HCT116 (cell line): ENCODE results near the gene CAMK1D. TPM values are rescaled to one million over a fixed set of nuclear protein-coding genes. Genes with fewer than 3 reads are reported as not detected.

ENCODE experiments used
- ATAC-seq: fragments of 200-7000 bp; cut with Tn5 transposase; 2 replicates; pipeline ENCODE4 v1.9.1; 2020; ENCODE audit warnings: mild to moderate bottlenecking, moderate library complexity
- BruUV-seq: library from RNA; stranded (reverse); fragments of 400-500 nt; replicated peaks from 2 replicates; lab custom pipeline; 2021; lab: Mats Ljungman, UMichigan
- CTCF ChIA-PET: fragments of 300-600 bp; sonication (Branson Sonifier 250); formaldehyde crosslinking; loops from one replicate; lab custom pipeline; 2021; ENCODE audit warnings: antibody characterized with exemption; lab: Charles Lee
- POLR2A ChIA-PET: fragments of 300-600, 350-600 bp; sonication (Branson Sonifier 250); formaldehyde crosslinking; loops from one replicate; lab custom pipeline; 2021; ENCODE audit warnings: antibody characterized with exemption; lab: Charles Lee
- RAD21 ChIA-PET, 2 experiments: fragments of 300-600 bp; sonication (Branson Sonifier 250); formaldehyde crosslinking; loops; one replicate each; lab custom pipeline; 2023; ENCODE audit warnings: low total read pairs in 2 of 2; ENCODE audit not compliant: uncharacterized antibody in 2 of 2, unreplicated experiment in 2 of 2, low non-redundant PET in 1 of 2; lab: Charles Lee
- DNase-seq: peaks from one replicate; pipeline ENCODE4 v3.0.0-alpha.2; 2010; ENCODE audit warnings: low read depth, low spot score
- H2AFZ ChIP-seq: fragments of 200-600 bp; shearing (Covaris generic), sonication (generic); 2 replicates; pipeline ENCODE4 v1.6.1; 2017; ENCODE audit warnings: low read depth, mixed run types, mixed read lengths, antibody characterized with exemption, low read length; ENCODE audit not compliant: poor library complexity, severe bottlenecking
- H3K27ac ChIP-seq: 2 replicates; pipeline ENCODE4 v1.5.1; 2012; ENCODE audit warnings: low read depth, low read length
- H3K27me3 ChIP-seq: fragments of 200-600 bp; sonication (generic); 2 replicates; pipeline ENCODE4 v1.6.1; 2016; ENCODE audit warnings: mixed run types, low read length, mixed read lengths; ENCODE audit not compliant: insufficient read depth
- H3K36me3 ChIP-seq, 2 experiments: fragments of 200-500 bp in 1 of 2; fragments of 200-600 bp in 1 of 2; sonication (Bioruptor generic) in 1 of 2; sonication (generic) in 1 of 2; 2 replicates each; pipeline versions ENCODE4 v1.5.1 to v1.6.1; 2014 to 2016; ENCODE audit warnings: low read length in 2 of 2, inconsistent platforms in 1 of 2, mixed read lengths in 1 of 2, mixed run types in 1 of 2; ENCODE audit not compliant: insufficient read depth in 2 of 2, control insufficient read depth in 1 of 2
- H3K4me1 ChIP-seq, 2 experiments: fragments of 200-600 bp in 1 of 2; sonication (generic) in 1 of 2; 2 replicates each; pipeline versions ENCODE4 v1.5.1 to v1.6.1; 2012 to 2017; ENCODE audit warnings: low read length in 2 of 2, inconsistent platforms in 1 of 2, mild to moderate bottlenecking in 1 of 2, mixed read lengths in 1 of 2, mixed run types in 1 of 2, moderate library complexity in 1 of 2; ENCODE audit not compliant: insufficient read depth in 2 of 2, control insufficient read depth in 1 of 2
- H3K4me2 ChIP-seq: fragments of 200-600 bp; sonication (generic); 2 replicates; pipeline ENCODE4 v1.6.1; 2017; ENCODE audit warnings: mixed run types, low read length, mixed read lengths
- H3K4me3 ChIP-seq, 2 experiments: fragments of 200-600 bp in 1 of 2; sonication (generic) in 1 of 2; replicated peaks in 1 of 2; 2 replicates each; pipeline ENCODE4 v1.5.1; 2011 to 2016; ENCODE audit warnings: low read length in 2 of 2, control low read depth in 1 of 2, low read depth in 1 of 2, mild to moderate bottlenecking in 1 of 2, mixed read lengths in 1 of 2, mixed run types in 1 of 2
- H3K79me2 ChIP-seq: fragments of 200-600 bp; sonication (generic); 2 replicates; pipeline ENCODE4 v1.6.1; 2017; ENCODE audit warnings: mild to moderate bottlenecking, mixed run types, low read length, moderate library complexity, mixed read lengths; ENCODE audit not compliant: insufficient read depth
- H3K9ac ChIP-seq: fragments of 200-600 bp; sonication (generic); 2 replicates; pipeline ENCODE4 v1.6.1; 2016; ENCODE audit warnings: low read length, mixed read lengths
- H3K9me2 ChIP-seq: fragments of 200-600 bp; sonication (generic), shearing (Covaris generic); 2 replicates; pipeline ENCODE4 v1.6.1; 2017; ENCODE audit warnings: mixed run types, mild to moderate bottlenecking, moderate library complexity; ENCODE audit not compliant: insufficient read depth
- H3K9me3 ChIP-seq, 2 experiments: fragments of 200-500 bp in 1 of 2; fragments of 200-600 bp in 1 of 2; sonication (Bioruptor generic) in 1 of 2; sonication (generic) in 1 of 2; 2 replicates each; pipeline ENCODE4 v1.6.1; 2014 to 2017; ENCODE audit warnings: low read length in 2 of 2, mixed read lengths in 2 of 2, inconsistent platforms in 1 of 2, low read depth in 1 of 2, mild to moderate bottlenecking in 1 of 2, mixed run types in 1 of 2, moderate library complexity in 1 of 2; ENCODE audit not compliant: control insufficient read depth in 1 of 2, insufficient read depth in 1 of 2
- H4K20me1 ChIP-seq: fragments of 200-600 bp; sonication (generic), shearing (Covaris generic); 2 replicates; pipeline ENCODE4 v1.6.1; 2017; ENCODE audit warnings: mixed run types, mild to moderate bottlenecking, moderate library complexity; ENCODE audit not compliant: insufficient read depth
- ATF3 ChIP-seq: IDR thresholded peaks from 2 replicates; pipeline ENCODE4 v1.6.1; 2012
- CBX3 ChIP-seq: IDR thresholded peaks from 2 replicates; pipeline ENCODE4 v1.6.1; 2012; ENCODE audit warnings: low read depth
- CTCF ChIP-seq, 3 experiments: fragments of 200-600 bp in 1 of 3; sonication (generic) in 1 of 3; IDR thresholded peaks in 2 of 3; conservative IDR thresholded peaks in 1 of 3; 2 replicates each; pipeline ENCODE4 v1.5.1; 2012 to 2017; ENCODE audit warnings: low read depth in 2 of 3, low read length in 2 of 3, antibody characterized with exemption in 1 of 3, borderline replicate concordance in 1 of 3, control low read depth in 1 of 3, mild to moderate bottlenecking in 1 of 3, mixed read lengths in 1 of 3, mixed run types in 1 of 3, moderate library complexity in 1 of 3; ENCODE audit not compliant: insufficient read depth in 1 of 3
- EGR1 ChIP-seq: IDR thresholded peaks from 2 replicates; pipeline ENCODE4 v1.6.1; 2012; ENCODE audit warnings: low read depth
- ELF1 ChIP-seq: IDR thresholded peaks from 2 replicates; pipeline ENCODE4 v1.6.1; 2012; ENCODE audit warnings: low read depth, borderline replicate concordance
- EZH2phosphoT487 ChIP-seq: fragments of 200-600 bp; IDR thresholded peaks from 2 replicates; pipeline ENCODE4 v1.6.1; 2018; ENCODE audit warnings: antibody characterized with exemption, borderline replicate concordance
- FOSL1 ChIP-seq: IDR thresholded peaks from 2 replicates; pipeline ENCODE4 v1.6.1; 2012; ENCODE audit warnings: low read depth
- MAX ChIP-seq: IDR thresholded peaks from 2 replicates; pipeline ENCODE4 v1.6.1; 2012
- POLR2A ChIP-seq: IDR thresholded peaks from 2 replicates; pipeline ENCODE4 v1.7.0; 2011; ENCODE audit warnings: borderline replicate concordance; ENCODE audit not compliant: insufficient read depth, insufficient read length; ENCODE audit errors: extremely low read depth
- POLR2AphosphoS5 ChIP-seq: IDR thresholded peaks from 2 replicates; pipeline ENCODE4 v1.6.1; 2011; ENCODE audit warnings: mild to moderate bottlenecking, low read depth, low read length, moderate library complexity
- RAD21 ChIP-seq: IDR thresholded peaks from 2 replicates; pipeline ENCODE4 v1.6.1; 2012; ENCODE audit warnings: low read depth, mild to moderate bottlenecking
- SP1 ChIP-seq: IDR thresholded peaks from 2 replicates; pipeline ENCODE4 v1.6.1; 2012; ENCODE audit warnings: low read depth
- ZFX ChIP-seq: fragments of 450-650 bp; IDR thresholded peaks from 2 replicates; pipeline ENCODE4 v1.6.1; 2017
- intact Hi-C: fragments of 100-400 bp; cut with micrococcal nuclease; formaldehyde crosslinking; loops from 2 replicates; pipeline ENCODE4 v1.10.0; 2022
- total RNA-seq: library from RNA; stranded (reverse); gene quantifications from one replicate; pipeline ENCODE4 v1.2.1, GENCODE V29; 2021; ENCODE audit not compliant: unreplicated experiment
- TF ChIP-seq, protein P1 (sequence below): IDR thresholded peaks from 2 replicates; pipeline ENCODE4 v1.6.1; 2011; ENCODE audit warnings: mild to moderate bottlenecking, low read length, moderate library complexity; ENCODE audit not compliant: insufficient replicate concordance; ENCODE audit errors: extremely low read depth

CAMK1D gene
- total RNA-seq, 1 experiment from 2014 or later, result 9.6 TPM

- H3K9me3 ChIP-seq, result no peaks in the 10 kb centered on the region
- no peak overlapping the region for H3K4me3 ChIP-seq
- RAD21 ChIA-PET, result no interaction called here
Observed at GRCh38 chr10:12872577-12872976, 523.2 kb downstream of the CAMK1D start.

GRCh38 chr10:12873172-12873571, 523.8 kb downstream of the CAMK1D start:
- no peaks in the 10 kb centered on the region for H3K4me1 ChIP-seq
- no peaks in the 10 kb centered on the region for H3K9me2 ChIP-seq
- no peaks in the 10 kb centered on the region; the same call in 1 of the 2 replicates for H3K27me3 ChIP-seq
- H2AFZ ChIP-seq, result no peak overlapping the region
- H3K4me3 ChIP-seq, result no peak overlapping the region
- ATAC-seq, result no peak
- no peaks in the 10 kb centered on the region for H3K36me3 ChIP-seq
- no peaks in the 10 kb centered on the region for H4K20me1 ChIP-seq
- H3K9ac ChIP-seq, result no peak overlapping the region
- H3K79me2 ChIP-seq, result no peaks in the 10 kb centered on the region
- no peak overlapping the region for H3K27ac ChIP-seq
- H3K4me2 ChIP-seq, result no peak overlapping the region
- RAD21 ChIA-PET, result no interaction called here
- intact Hi-C loops, result no loop called here
- no peaks in the 10 kb centered on the region for H3K9me3 ChIP-seq
- no peak for TF ChIP-seq EZH2phosphoT487
- TF ChIP-seq RAD21, result no peak
- TF ChIP-seq ATF3, result no peak
- no peak for TF ChIP-seq ZFX
- TF ChIP-seq CTCF (IDR thresholded peaks at IDR 0.05 in 2 of 3, conservative IDR thresholded peaks at IDR 0.05 in 1 of 3; ENCODE audit: borderline replicate concordance in 1 of 3, insufficient read depth in 1 of 3, low read depth in 2 of 3, low read length in 2 of 3), result no peak
- TF ChIP-seq CBX3, result no peak
- no peak for TF ChIP-seq SP1
- no peak for TF ChIP-seq MAX
- TF ChIP-seq POLR2A, result no peak
- TF ChIP-seq, protein P1, sequence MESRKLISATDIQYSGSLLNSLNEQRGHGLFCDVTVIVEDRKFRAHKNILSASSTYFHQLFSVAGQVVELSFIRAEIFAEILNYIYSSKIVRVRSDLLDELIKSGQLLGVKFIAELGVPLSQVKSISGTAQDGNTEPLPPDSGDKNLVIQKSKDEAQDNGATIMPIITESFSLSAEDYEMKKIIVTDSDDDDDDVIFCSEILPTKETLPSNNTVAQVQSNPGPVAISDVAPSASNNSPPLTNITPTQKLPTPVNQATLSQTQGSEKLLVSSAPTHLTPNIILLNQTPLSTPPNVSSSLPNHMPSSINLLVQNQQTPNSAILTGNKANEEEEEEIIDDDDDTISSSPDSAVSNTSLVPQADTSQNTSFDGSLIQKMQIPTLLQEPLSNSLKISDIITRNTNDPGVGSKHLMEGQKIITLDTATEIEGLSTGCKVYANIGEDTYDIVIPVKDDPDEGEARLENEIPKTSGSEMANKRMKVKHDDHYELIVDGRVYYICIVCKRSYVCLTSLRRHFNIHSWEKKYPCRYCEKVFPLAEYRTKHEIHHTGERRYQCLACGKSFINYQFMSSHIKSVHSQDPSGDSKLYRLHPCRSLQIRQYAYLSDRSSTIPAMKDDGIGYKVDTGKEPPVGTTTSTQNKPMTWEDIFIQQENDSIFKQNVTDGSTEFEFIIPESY, result no peak
- TF ChIP-seq EGR1, result no peak
- no peak for TF ChIP-seq POLR2AphosphoS5
- TF ChIP-seq FOSL1, result no peak
- TF ChIP-seq ELF1, result no peak
- TF ChIP-seq, all 23 proteins: peak for 0
- CTCF ChIA-PET, result no interaction called here
- no peak for DNase-seq
- no TSS peak for BruUV-seq
- POLR2A ChIA-PET, result no interaction called here

More at GRCh38 chr10:12872577-12872976, 523.2 kb downstream of the CAMK1D start:
- H2AFZ ChIP-seq, result no peak overlapping the region
- POLR2A ChIA-PET, result no interaction called here
- H3K9ac ChIP-seq, result no peak overlapping the region
- no peak overlapping the region for H3K4me2 ChIP-seq
- H3K27me3 ChIP-seq, result no peaks in the 10 kb centered on the region
- CTCF ChIA-PET, result no interaction called here
- no peaks in the 10 kb centered on the region for H3K79me2 ChIP-seq
- no peak for ATAC-seq
- no peaks in the 10 kb centered on the region for H3K9me2 ChIP-seq
- H3K27ac ChIP-seq, result no peak overlapping the region
- no peaks in the 10 kb centered on the region for H3K4me1 ChIP-seq
- no peaks in the 10 kb centered on the region for H4K20me1 ChIP-seq
- TF ChIP-seq POLR2A, result no peak
- TF ChIP-seq, all 23 proteins: peak for 0
- intact Hi-C loops, result no loop called here
- no peak for DNase-seq
- no peaks in the 10 kb centered on the region for H3K36me3 ChIP-seq
- no TSS peak for BruUV-seq
